Muscle of leg (tissue), 16 donors: ENCODE data around the gene EMILIN3. TPM values are rescaled to one million over a fixed set of nuclear protein-coding genes. Genes with fewer than 3 reads are reported as not detected.

ENCODE experiments used
- DNase-seq: peaks from one replicate; pipeline ENCODE4 v3.0.0; 2013
- H3K27ac ChIP-seq: one replicate; pipeline ENCODE4 v1.5.1; 2013; ENCODE audit warnings: mild to moderate bottlenecking, low read length, control low read depth
- H3K27me3 ChIP-seq: one replicate; pipeline ENCODE4 v1.6.1; 2013; ENCODE audit warnings: low read length; ENCODE audit not compliant: control insufficient read depth, insufficient read depth
- H3K36me3 ChIP-seq: one replicate; pipeline ENCODE4 v1.6.1; 2013; ENCODE audit warnings: low read length; ENCODE audit not compliant: control insufficient read depth, insufficient read depth
- H3K4me1 ChIP-seq: one replicate; pipeline ENCODE4 v1.6.1; 2013; ENCODE audit warnings: low read length; ENCODE audit not compliant: control insufficient read depth, insufficient read depth
- H3K4me3 ChIP-seq: one replicate; pipeline ENCODE4 v1.5.1; 2013; ENCODE audit warnings: low read length, control low read depth
- H3K9me3 ChIP-seq: replicated peaks from 2 replicates; pipeline ENCODE4 v1.6.1; 2013; ENCODE audit warnings: low read depth, low read length; ENCODE audit not compliant: control insufficient read depth
- WGBS: methylation state at CpG from one replicate; pipeline ENCODE4 v1.1.5; 2013; ENCODE audit warnings: missing lambda C conversion rate; ENCODE audit not compliant: insufficient coverage; 5-methylcytosine and 5-hydroxymethylcytosine counted together
- long read RNA-seq, 11 donors: transcript quantifications; one replicate each; lab custom pipeline, GENCODE V29; 2026
- polyA plus RNA-seq, 8 donors: library from polyadenylated mRNA; unstranded; fragments of 120-200 nt; gene quantifications; one replicate each; pipeline versions ENCODE4 v1.2.1 to v1.2.3, GENCODE V29; 2013; ENCODE audit warnings: inconsistent platforms in 1 of 8, low replicate concordance in 1 of 8; ENCODE audit not compliant: insufficient read length in 8 of 8, insufficient read depth in 1 of 8
- total RNA-seq: library from RNA; stranded (reverse); fragments of 120-200 nt; gene quantifications from one replicate; pipeline ENCODE4 v1.2.4, GENCODE V29; 2013

EMILIN3 gene, protein sequence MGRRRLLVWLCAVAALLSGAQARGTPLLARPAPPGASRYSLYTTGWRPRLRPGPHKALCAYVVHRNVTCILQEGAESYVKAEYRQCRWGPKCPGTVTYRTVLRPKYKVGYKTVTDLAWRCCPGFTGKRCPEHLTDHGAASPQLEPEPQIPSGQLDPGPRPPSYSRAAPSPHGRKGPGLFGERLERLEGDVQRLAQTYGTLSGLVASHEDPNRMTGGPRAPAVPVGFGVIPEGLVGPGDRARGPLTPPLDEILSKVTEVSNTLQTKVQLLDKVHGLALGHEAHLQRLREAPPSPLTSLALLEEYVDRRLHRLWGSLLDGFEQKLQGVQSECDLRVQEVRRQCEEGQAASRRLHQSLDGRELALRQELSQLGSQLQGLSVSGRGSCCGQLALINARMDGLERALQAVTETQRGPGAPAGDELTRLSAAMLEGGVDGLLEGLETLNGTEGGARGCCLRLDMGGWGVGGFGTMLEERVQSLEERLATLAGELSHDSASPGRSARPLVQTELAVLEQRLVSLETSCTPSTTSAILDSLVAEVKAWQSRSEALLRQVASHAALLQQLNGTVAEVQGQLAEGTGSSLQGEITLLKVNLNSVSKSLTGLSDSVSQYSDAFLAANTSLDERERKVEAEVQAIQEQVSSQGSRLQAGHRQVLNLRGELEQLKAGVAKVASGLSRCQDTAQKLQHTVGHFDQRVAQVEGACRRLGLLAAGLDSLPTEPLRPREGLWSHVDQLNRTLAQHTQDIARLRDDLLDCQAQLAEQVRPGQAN
- total RNA-seq (46.1 TPM), polyA plus RNA-seq (10 to 100 TPM; 24.8 to 72.4 (median 48.4) TPM)
- long read RNA-seq, donor 1, transcript EMILIN3-201 (4 exons, 3,796 nt): major isoform, 7 of 7 reads
- long read RNA-seq, donor 1, partial matches to known transcripts: 0 of 7 reads
- long read RNA-seq, donor 1, other reads (novel, unspliced or antisense): 0 of 7 reads
- long read RNA-seq, donor 2, partial matches to known transcripts: 0 of 1 reads
- long read RNA-seq, donor 2, other reads (novel, unspliced or antisense): 0 of 1 reads
- long read RNA-seq, donor 3, partial matches to known transcripts: 0 of 3 reads
- long read RNA-seq, donor 3, other reads (novel, unspliced or antisense): 0 of 3 reads
- long read RNA-seq, donor 4, transcript EMILIN3-201 (4 exons, 3,796 nt): major isoform, 7 of 31 reads
- long read RNA-seq, donor 4, partial matches to known transcripts: 24 of 31 reads
- long read RNA-seq, donor 4, other reads (novel, unspliced or antisense): 0 of 31 reads
- long read RNA-seq, donor 5, transcript EMILIN3-201 (4 exons, 3,796 nt): major isoform, 22 of 35 reads
- long read RNA-seq, donor 5, partial matches to known transcripts: 13 of 35 reads
- long read RNA-seq, donor 5, other reads (novel, unspliced or antisense): 0 of 35 reads
- long read RNA-seq, donor 6, transcript EMILIN3-201 (4 exons, 3,796 nt): major isoform, 5 of 5 reads
- long read RNA-seq, donor 6, partial matches to known transcripts: 0 of 5 reads
- long read RNA-seq, donor 6, other reads (novel, unspliced or antisense): 0 of 5 reads
- long read RNA-seq, donor 7, transcript EMILIN3-201 (4 exons, 3,796 nt): major isoform, 8 of 14 reads
- long read RNA-seq, donor 7, partial matches to known transcripts: 6 of 14 reads
- long read RNA-seq, donor 7, other reads (novel, unspliced or antisense): 0 of 14 reads
- long read RNA-seq, donor 8, partial matches to known transcripts: 22 of 23 reads
- long read RNA-seq, donor 8, other reads (novel, unspliced or antisense): 0 of 23 reads
- long read RNA-seq, donor 9, partial matches to known transcripts: 5 of 7 reads
- long read RNA-seq, donor 9, other reads (novel, unspliced or antisense): 0 of 7 reads
- long read RNA-seq, donor 10, transcript EMILIN3-201 (4 exons, 3,796 nt): major isoform, 5 of 5 reads
- long read RNA-seq, donor 10, partial matches to known transcripts: 0 of 5 reads
- long read RNA-seq, donor 10, other reads (novel, unspliced or antisense): 0 of 5 reads
- long read RNA-seq, donor 11, transcript EMILIN3-201 (4 exons, 3,796 nt): major isoform, 6 of 12 reads
- long read RNA-seq, donor 11, partial matches to known transcripts: 6 of 12 reads
- long read RNA-seq, donor 11, other reads (novel, unspliced or antisense): 0 of 12 reads

DNA sequence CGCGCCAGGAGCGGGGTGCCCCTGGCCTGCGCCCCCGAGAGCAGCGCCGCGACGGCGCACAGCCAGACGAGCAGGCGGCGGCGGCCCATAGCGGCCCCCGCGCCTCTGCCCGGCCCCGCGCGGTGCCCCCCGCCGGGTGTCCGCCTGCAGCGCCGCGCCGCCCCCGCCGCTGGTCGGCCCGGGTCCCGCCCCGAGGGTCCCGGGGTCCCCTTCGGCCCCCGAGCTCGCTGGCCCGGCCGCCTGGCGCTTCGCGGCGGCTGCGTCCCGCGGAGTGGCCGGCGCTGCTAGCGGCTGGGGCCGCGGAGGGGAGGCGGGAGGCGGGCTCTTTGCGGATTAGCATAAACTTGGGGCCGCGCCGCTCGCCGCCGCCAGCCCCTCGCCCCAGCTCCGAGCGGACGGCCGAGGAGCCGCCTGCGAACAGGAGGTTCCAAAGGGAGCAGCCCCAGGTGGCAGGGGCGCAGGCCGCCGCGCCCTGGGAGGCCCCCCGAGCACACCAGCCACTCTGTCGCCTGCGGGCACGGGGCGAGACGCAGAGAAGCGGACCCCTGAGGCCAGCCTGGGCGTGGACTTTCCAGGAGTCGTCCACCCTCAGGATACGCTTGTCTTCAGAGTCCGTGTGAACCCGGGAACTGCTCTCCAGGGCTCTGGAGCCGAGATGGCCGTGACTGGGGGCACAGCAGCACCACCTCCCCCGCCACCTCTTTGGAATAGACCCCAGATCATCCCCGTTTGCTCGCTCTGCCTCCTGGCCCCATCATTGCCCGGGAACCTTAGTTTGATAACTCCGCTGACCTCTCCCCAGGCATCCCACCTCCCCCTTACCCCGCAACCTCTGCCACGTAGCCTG lies at the start of gene EMILIN3:
EMILIN3 (minus strand) TSS at position 273 of the 847 bp plus-strand sequence; CDS start at position 89, 184 bp downstream.
- Histone ChIP-seq H3K36me3 (peaks cover 17% of the 10 kb centered on the region), H3K4me1 (peaks cover 36% of the 10 kb centered on the region), H3K27me3 (peaks cover 28% of the 10 kb centered on the region), H3K4me3 (peak within 1 kb of the TSS; percentile 41), H3K27ac (peak within 1 kb of the TSS; percentile 13), H3K9me3 (peaks cover 7% of the 10 kb centered on the region)
- WGBS: 5% methylated on average over 88 of the region's 93 CpGs
- peak; percentile 71 for DNase-seq

DNA sequence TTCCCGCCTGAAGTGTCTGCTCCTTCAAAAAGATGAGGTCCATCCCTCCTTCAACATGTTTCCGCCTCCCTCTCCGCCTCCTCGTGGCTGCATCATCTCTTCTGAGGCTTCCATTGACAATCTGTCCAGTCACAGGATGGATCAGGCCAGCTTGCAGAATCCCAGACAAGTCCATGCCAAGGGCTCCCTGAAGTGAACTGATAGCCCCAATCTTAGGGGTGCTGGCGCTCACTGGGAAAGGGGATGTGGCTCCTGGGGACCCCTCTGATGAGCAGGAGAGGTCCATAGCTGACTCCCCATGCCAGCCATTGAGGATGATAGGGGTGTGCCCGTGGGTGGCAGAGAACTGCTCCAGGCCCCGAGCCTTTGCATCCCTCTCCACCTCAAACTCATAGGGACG lies 48.6 kb upstream of the EMILIN3 start:
- DNase-seq: no peak
- Histone ChIP-seq H3K27me3 (no peaks in the 10 kb centered on the region), H3K4me1 (peaks cover 17% of the 10 kb centered on the region), H3K9me3 (no peaks in the 10 kb centered on the region), H3K36me3 (peaks cover 79% of the 10 kb centered on the region), H3K27ac (no peak overlapping the region), H3K4me3 (no peak overlapping the region)
- WGBS: 94% methylated on average over 7 of the region's 8 CpGs

DNA sequence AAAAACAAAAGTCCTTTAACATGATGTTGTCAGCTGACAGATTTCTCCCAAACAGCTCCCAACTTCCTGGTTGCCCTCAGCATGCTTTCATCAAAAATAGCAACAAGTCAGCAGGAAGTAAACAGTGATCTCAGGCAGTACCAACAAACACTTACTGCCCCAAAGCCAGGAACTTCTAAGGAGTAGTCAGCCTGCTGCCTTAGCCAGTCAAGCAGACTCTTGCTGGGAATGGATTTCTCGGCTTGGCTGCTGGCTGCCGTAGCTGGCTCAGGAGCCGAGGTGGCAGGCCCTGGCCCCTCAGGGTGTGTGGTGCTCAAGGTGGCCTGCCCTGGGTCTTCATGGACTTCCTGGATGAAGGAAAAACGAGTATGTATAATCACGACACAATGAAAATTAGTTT lies 46.6 kb upstream of the EMILIN3 start:
- Histone ChIP-seq H3K27me3 (no peaks in the 10 kb centered on the region), H3K27ac (no peak overlapping the region), H3K4me1 (peaks cover 33% of the 10 kb centered on the region), H3K36me3 (peaks cover 82% of the 10 kb centered on the region), H3K9me3 (no peaks in the 10 kb centered on the region), H3K4me3 (no peak overlapping the region)
- no peak for DNase-seq
- 83% methylated on average over 3 of the region's 5 CpGs for WGBS

DNA sequence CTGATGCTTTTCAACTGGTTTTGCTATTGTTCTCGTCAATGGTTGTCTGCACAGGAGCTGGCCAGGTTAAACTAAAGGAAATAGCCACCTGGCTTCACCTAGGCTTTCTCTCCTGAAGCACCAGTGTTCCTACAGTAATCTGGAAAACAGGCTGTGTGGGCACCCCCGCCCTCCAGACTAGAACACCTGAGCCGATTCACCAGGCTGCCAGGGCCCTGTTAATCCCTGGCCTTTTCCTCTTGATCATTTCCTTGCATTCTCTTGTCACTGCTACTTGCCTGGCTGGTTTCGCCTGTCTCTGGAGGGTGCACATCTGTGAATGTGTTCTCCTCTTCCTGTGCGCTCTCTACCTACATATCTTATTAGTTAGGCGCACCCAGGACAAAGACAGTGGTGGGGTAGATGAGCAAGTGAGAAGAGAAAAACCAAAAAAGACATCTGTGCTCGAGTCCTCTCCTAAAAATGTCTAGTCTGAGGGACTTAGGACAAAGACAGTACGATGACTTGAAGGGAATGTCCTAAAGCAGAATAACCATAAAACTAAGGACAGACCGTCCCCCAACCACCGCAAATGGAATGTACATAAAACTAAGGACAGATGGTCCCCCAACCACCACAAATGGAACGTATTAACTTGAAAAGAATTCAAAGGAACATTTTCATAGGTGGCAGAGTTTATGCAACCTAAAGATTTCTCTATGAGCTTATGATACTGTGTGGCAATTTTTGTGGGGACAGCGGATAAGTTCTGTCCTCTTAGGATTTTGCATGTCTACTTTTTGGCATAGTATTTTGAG lies 45.9 kb upstream of the EMILIN3 start:
- H3K27ac ChIP-seq: peak overlapping the region; percentile 66
- H3K27me3 ChIP-seq: no peaks in the 10 kb centered on the region
- no peak for DNase-seq
- H3K4me1 ChIP-seq: peaks cover 37% of the 10 kb centered on the region
- no peaks in the 10 kb centered on the region for H3K9me3 ChIP-seq
- 76% methylated on average over 5 of the region's 12 CpGs for WGBS
- peaks cover 78% of the 10 kb centered on the region for H3K36me3 ChIP-seq
- no peak overlapping the region for H3K4me3 ChIP-seq

DNA sequence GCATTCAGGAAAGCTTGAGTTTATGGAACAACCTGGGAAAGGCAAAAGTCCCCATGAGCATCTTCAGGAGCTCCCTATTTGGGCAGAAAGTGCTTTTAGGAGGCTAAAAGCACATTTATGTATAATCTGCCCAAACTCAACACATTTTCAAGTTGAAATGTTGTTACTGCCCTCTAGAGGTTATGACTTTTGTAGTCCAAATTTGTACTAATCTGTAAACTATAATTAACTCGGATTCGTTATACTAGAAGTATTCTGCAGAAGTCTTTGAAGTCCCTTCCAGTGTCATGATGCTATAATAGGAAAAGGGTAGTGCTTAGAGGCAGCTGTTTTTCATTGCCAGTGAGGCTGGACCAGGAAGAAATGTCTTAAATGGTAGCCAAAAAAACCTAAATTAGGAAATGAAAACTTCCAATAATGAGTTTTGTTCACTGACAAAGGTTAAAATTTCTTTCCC lies 44.8 kb upstream of the EMILIN3 start:
- no peak overlapping the region for H3K4me3 ChIP-seq
- peak; percentile 83 for DNase-seq
- no peaks in the 10 kb centered on the region for H3K9me3 ChIP-seq
- H3K27ac ChIP-seq: peak overlapping the region; percentile 66
- peaks cover 79% of the 10 kb centered on the region for H3K36me3 ChIP-seq
- H3K27me3 ChIP-seq: no peaks in the 10 kb centered on the region
- peaks cover 48% of the 10 kb centered on the region for H3K4me1 ChIP-seq
- no CpG with 5 or more reads among the region's 2 CpGs for WGBS

DNA sequence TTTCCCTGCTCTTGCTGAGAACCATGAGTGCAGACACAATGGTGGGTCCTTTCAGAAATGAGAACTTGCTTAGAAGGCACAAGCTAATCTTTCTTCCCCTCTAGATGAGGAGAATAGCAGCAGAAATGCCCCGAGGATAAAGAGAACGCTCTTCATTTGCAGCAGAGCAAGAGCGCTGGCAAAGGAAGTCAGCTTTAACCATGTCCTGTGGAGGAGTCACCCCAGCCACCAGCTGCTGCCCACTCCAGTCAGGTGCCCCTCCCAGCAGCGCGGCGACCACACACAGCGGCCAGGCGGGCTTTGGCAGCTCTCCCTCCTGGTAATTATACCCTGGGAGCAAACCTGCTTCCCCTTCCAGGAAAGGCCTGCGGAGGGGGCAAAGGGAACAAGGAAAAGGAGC lies 42.4 kb upstream of the EMILIN3 start:
- no peaks in the 10 kb centered on the region for H3K27me3 ChIP-seq
- peak; percentile 70 for DNase-seq
- H3K27ac ChIP-seq: peak overlapping the region; percentile 62
- H3K4me1 ChIP-seq: peaks cover 56% of the 10 kb centered on the region
- no peaks in the 10 kb centered on the region for H3K9me3 ChIP-seq
- WGBS: 58% methylated on average over 2 of the region's 9 CpGs
- H3K36me3 ChIP-seq: peaks cover 74% of the 10 kb centered on the region
- no peak overlapping the region for H3K4me3 ChIP-seq

DNA sequence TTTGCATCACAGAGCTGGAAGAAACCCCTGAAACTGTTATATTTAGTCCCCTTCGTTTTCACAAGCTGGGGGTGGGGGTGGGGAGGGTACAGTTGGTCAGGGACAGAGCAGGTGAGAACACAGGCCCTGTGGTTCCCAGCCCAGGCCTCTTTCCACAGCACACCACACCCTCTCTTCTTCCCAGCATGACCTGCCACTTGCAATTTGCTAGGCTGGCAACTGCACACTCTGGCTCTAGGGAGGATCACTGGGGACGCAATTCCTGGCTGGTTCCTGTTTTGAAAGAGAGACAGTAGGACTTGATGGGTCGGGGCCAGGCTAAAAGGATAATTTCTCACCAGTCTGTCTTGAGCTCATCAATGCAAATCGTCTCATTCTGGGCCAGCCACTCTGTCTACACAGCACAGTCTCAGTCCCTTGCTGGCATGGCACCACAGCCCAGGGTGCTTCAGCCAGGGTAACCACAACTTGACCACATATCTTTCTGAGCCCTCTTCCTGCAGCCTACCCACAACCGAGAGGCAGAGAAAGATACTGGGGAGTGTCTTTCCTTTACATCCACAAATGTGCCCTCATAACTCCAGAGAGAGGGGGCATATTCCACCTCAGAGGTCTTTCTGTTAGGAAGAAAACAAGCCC lies 41.7 kb upstream of the EMILIN3 start:
- no peaks in the 10 kb centered on the region for H3K27me3 ChIP-seq
- WGBS: 72% methylated on average over 3 of the region's 5 CpGs
- H3K27ac ChIP-seq: peak overlapping the region; percentile 62
- H3K4me1 ChIP-seq: peaks cover 56% of the 10 kb centered on the region
- no peaks in the 10 kb centered on the region for H3K9me3 ChIP-seq
- H3K4me3 ChIP-seq: no peak overlapping the region
- peaks cover 71% of the 10 kb centered on the region for H3K36me3 ChIP-seq
- DNase-seq: no peak
